Effector CD8-positive, alpha-beta T cell (primary cell): ENCODE results near the gene HEXD.
A peak's percentile ranks its signal among the peaks of the same experiment; 100 is the strongest.
"Not testable (repeated sequence)": the region's sequence is repeated elsewhere in the genome, so short reads cannot be mapped to it uniquely, and the experiment has no call there.

ENCODE experiments used
- DNase-seq: peaks from one replicate; lab custom pipeline; 2025; lab: John Stamatoyannopoulos, UW
- total RNA-seq, 4 experiments: gene quantifications; one replicate each; lab custom pipeline; 2026; lab: John Stamatoyannopoulos, UW

HEXD gene
- total RNA-seq: 50.6 to 77.5 (median 55.9) reads per million in 4 experiments

DNA sequence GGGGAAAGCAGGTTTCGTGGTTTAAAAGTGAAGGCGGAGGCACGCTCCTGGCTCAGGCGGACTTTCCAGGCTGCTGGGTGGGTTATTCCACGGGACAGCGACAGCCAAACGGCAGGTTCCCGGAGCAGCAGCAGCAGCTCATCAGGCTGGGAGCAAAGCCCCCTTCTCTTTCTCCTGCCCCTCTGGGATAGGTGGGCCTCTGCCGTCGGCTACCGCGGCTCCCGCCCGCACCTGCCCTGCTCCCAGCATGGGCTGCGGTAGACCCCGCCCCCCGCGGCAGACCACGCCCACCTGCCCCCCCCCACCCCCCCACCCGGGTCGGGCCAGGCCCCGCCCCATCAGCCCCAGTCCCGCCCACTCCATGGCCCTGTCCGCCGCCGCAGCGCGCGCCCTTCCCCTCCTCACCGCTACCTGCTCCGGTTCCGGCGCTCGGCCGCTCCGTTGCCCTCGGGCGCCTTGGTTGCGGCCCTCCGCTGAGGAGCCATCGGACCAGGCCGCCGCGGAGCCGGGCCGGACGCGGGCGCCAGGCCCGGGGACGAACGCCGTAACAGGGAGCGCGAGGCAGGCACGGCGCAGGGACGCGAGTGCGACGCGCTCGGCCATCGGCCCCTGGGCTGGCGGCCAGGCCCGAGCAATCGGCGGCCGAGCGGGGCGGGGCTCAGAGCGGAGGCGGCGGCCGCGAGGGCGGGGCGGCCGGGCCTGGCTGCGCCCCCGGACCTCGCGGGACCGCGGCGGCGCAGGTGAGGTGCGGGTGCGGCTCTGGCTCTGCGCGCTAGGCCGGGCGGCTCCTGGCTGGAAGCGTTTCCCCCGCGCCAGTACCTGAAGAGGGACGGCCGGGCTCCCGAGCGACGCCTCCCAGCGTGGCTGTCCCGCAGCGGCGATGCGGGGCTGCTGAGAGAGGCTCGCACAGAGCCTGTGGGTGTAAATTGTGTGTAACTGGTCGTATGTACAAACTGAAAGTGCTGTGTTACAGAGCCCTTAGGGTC, at the start of gene HEXD, which contains the start of gene OGFOD3:
TSS of gene HEXD (plus strand) at position 347 of the 986 bp plus-strand sequence. CDS start 1,453 bp downstream, outside the sequence.
TSS of gene OGFOD3 (minus strand) at position 586 of the 986 bp plus-strand sequence. CDS start at position 485, 101 bp downstream.
- DNase-seq: peak; percentile 72

DNA sequence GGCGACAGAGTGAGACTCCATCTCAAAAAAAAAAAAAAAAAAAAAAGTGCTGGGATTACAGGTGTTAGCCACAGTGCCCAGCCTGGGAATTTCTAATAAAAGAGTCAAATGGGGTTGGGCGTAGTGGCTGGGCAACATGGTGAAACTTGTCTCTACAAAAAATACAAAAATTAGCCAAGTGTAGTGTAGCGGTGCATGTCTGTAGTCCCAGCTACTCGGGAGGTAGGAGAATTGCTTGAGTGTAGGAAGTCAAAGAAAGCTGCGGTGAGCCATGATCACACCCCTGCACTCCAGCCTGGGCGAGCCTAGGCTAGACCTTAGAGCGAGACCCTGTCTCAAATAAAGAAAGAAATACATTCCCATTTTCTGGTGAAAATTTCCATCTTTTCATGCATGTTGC, 48.9 kb upstream of the HEXD start:
- DNase-seq: no peak

DNA sequence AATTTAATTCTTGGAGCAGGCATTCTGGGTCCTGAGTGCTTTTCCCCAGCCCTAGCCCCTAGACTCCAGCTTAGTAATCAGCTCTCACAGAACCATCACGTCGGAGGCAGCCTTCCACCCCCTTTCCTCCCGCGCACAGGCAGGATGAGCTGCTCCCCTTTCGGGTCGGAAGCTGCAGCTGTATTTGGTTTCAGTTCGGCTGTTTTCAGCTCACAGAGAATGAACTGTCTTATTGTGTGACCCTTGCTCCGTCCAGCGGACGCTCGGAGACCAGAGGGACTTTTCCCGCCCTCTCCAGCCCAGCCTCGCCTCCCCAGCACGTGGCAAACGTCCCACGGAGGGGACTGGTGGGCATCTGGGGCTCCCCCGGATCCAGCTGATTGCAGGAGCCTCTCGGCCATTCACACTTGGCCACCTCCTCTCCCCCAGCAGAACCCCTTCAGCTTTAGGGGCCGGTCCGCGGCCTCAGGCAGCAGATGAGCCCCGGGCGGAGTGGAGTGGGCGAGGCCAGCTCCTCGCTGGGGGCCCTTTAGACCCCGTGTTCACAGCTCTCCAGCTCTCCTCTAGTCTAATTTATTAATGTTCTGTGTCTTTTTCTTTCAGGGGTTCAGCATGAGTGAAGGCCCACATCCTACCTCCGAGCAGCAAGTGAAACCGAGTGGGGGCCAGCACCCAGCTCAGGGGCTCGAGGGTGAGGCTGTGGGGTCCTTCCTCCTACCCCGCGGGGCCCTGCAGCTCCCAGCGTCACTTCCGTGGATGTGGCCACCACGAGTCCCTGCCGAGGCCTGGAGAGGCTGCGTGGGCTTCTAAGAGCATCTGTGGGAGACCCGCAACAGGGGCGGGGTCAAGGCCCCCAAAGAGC, 47.4 kb upstream of the HEXD start:
- no peak for DNase-seq

DNA sequence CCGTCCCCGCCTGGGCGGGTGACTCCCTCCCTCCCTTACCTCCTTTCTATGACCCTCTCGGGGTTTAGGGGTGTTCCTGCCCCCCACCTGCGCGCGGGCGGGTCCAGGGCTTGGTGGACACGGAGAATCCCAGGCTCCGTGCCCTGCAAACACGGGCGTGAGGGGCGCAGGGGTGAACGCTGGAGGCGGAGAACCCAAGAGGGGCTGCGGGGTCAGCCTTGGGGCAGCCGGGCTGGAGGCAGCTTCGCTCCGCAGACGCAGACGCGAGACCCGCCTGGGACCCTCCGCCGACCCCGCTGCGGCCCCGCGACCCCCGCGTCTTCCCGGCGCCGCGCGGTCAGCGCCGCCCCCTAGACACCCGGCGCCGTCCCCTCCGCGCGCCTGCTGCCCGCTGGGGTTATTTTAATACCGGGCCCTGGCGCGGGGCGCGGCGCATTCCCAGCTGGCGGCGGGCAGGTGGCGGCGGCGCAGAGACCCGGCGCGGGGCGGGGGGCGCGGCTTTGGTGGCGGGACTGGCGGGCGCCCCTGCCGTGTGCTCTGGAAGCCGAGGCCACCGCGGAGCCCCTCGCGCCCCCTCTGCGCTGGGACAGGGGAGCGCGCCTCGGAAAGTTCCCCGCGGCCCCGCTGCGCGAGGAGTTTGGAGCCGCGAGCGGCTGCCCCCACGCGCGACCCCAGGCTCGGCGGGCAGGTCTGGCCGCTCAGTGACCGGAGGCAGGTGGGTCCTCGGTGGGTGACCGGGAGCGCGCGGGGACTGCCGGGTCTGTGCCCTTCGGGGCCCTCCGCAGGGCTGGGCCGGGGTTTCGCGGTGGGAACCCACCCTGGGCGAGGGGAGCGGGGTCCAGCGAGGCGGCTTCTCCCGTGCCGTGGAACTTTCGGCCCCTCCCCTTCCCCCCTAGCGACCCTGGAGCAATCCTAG, 46.6 kb upstream of the HEXD start, which contains the start of gene UTS2R:
TSS of gene UTS2R (plus strand) at position 433 of the 916 bp plus-strand sequence. CDS start 2,560 bp downstream, outside the sequence.
- no peak for DNase-seq

DNA sequence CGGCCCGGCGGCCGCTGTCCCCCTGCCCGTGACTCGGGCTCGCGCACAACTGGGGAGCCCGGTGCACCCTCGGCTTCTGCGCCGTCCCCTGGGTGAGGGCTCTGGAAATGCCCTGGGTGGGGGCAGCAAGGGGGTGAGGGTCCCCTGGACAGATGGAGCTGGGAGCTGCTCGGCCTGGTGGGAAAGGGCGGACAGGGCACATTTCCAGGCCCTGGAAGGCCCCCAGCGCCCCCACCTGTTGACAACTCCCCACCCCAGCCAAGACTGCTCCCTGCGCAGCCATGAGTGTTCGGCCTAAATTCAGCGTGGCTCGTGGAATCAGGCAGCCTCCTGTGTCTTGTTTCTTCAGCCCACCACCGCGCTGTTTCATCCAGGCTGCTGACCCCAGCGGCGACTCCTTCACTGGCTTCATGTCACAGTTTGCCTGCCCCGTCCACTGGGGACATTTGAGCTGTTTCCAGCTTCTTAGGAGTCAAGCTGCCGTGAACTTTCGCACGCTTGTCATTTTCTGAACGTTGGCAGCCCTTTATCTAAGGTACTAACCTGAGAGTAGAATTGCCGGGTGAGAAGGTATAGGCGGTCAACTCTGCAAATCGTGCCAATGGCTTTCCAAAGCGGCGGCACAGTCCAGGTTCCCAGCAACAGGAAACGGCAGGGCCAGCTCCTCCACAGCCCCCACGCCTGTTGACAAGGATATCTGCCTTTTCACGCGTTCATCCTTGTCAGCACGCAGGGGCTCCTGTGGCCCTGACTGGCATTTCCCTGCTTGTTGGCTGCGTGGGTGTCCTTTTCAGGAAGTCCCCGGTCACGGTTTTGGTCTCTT, 45.7 kb upstream of the HEXD start:
- DNase-seq: no peak

DNA sequence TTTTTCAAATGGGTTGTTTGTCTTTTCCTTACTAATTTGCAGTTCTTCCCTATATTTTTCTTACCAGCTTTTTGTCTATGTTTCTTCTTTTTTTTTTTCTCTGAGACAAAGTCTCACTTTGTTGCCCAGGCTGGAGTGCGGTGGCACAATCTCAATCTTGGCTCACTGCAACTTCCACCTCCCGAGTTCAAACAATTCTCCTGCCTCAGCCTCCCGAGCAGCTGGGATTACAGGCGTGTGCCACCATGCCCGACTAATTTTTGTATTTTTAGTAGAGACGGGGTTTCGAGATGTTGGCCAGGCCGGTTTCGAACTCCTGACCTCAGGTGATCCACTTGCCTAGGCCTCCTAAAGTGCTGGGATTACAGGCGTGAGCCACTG, 45.1 kb upstream of the HEXD start:
- not testable (repeated sequence) for DNase-seq

DNA sequence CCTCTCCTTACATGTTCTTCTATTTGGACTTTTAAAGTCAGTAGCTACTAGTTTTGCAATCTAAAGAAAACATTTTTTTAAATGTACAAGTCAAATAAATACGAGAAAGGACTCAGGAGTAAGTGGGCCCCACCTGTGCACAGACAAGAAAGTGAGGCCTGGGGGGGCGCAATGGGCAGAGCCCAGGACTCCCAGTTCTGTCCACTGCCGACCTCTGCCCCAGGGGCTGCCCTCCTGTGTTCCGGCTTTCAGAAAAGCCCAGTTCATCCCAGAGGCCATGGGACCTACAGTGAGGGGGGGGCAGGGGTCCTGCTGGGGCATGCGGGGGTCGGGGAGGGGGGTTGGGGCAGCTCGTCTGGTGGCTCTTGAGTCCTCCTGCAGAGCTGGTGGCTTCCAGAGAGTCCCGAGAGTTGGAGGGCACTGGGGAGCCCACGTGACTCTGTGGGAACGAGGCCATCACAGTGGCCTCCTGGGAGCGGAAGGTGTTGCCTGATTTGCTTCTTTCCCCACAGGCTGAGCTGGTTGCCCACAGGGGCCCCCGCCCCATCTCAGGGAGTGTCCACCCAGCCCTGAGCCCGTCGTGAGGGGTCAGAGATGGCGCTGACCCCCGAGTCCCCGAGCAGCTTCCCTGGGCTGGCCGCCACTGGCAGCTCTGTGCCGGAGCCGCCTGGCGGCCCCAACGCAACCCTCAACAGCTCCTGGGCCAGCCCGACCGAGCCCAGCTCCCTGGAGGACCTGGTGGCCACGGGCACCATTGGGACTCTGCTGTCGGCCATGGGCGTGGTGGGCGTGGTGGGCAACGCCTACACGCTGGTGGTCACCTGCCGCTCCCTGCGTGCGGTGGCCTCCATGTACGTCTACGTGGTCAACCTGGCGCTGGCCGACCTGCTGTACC, 44.2 kb upstream of the HEXD start:
- no peak for DNase-seq

DNA sequence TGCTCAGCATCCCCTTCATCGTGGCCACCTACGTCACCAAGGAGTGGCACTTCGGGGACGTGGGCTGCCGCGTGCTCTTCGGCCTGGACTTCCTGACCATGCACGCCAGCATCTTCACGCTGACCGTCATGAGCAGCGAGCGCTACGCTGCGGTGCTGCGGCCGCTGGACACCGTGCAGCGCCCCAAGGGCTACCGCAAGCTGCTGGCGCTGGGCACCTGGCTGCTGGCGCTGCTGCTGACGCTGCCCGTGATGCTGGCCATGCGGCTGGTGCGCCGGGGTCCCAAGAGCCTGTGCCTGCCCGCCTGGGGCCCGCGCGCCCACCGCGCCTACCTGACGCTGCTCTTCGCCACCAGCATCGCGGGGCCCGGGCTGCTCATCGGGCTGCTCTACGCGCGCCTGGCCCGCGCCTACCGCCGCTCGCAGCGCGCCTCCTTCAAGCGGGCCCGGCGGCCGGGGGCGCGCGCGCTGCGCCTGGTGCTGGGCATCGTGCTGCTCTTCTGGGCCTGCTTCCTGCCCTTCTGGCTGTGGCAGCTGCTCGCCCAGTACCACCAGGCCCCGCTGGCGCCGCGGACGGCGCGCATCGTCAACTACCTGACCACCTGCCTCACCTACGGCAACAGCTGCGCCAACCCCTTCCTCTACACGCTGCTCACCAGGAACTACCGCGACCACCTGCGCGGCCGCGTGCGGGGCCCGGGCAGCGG, 43.4 kb upstream of the HEXD start:
- DNase-seq: no peak

DNA sequence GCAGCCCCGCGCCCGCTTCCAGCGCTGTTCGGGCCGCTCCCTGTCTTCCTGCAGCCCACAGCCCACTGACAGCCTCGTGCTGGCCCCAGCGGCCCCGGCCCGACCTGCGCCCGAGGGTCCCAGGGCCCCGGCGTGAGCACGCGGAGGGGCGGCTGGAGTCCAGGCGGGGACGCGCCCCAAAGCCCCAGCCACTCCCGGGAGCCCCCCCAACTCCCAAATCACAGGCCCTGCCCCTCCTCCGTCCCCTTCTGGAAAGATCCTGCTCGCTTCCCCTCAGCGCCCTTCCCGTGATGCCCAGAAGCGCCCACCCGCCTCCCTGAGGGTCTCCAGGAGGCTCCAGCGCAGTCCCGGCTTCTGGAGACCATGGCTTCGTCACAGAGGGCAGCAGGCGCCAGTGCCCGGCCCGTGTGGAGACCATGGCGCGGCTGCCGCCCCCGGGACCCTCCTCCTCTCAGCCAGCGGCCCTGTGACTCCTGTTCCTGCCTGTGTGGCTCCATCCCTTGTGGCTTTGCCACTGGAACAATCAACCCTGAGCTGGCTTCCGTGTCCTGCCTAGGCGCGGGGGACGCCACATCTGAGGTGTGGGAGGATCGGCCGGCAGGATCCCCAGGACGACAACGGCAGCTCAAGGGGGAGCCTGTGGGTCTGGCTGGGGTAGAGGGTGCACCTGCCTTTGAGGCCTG, 42.6 kb upstream of the HEXD start:
- no peak for DNase-seq

DNA sequence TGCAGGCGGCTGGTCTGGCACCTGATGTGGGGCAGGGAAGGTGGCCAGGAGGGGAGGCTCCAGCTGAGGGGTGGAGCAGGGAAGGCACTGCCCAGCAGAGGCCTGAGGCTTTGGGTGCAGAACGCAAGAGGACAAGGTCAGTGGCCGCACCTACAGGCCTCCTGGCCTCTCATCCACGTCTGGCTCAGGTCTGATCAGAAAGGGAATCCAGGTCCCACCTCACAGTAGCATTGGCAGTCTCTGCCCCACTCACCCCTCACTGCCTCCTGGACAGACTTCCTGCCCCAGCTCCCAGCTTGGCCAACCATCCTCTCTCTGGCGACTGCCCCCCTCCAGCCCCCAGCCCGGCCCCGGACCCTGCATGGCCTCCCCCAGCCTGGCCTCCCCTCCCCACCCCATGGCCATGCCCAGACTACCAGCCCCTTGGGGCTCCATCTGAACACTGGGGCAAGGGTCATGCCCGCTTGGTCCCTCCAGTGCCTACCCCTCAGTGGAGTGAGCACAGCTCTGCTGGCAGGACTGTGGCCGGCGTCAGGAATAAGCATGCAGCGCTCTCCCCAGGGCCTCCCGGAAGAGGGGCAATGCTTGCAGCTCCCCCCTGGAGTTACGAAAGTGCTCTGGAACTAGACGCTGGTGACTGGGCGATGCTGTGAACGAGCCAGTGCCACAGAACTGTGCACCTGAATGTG, 42.0 kb upstream of the HEXD start:
- DNase-seq: no peak

DNA sequence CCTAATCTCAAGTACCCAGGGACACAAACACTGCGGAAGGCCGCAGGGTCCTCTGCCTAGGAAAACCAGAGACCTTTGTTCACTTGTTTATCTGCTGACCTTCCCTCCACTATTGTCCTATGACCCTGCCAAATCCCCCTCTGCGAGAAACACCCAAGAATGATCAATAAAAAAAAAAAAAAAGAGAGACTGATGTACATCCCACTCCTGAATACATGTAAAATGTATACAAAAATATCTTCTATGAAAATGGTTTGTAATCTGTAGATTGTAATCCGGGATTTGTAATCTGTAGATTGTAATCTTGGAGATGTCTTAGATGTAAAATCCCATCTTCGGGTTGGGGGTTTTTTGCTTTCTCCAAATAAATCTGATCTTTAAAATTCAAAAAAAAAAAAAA, 40.9 kb upstream of the HEXD start:
- DNase-seq: not testable (repeated sequence)

DNA sequence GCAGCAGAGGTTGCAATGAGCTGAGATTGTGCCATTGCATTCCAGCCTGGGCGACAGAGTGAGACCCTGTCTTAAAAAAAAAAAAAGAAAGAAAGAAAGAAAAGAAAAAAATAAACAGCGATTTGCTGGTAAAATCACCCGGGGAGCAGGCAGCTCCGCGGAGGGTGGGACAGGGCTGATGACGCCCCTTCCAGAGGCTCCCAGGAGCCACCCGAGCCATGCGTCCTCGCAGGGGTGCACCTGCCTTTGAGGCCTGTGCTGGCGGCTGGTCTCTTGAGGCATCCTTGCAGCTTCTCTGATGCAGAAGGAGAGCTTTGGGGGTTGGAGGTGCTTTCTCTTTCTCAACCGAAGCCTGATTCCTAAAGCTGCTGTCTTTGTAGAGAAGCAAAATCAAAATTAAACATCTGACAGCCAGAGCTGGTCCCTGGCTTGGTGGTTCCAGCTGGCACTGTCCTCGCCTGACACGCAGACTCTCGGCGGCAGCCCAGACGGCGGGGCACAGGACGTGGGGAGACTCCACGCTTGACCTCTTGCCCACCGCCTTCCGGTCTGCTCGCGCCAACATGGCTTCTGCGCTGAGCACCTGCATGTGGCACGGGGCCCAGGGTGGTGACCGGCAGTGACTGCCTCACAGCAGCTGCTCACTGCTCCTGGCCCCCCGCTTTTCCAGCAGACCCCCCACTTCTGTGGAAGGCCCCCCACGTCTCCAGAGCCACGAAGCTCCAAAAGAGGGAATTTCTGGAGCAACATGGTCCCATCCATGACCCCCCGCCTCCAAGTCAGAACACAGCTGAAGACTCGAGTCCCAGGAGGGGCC, 40.0 kb upstream of the HEXD start:
- DNase-seq: no peak

DNA sequence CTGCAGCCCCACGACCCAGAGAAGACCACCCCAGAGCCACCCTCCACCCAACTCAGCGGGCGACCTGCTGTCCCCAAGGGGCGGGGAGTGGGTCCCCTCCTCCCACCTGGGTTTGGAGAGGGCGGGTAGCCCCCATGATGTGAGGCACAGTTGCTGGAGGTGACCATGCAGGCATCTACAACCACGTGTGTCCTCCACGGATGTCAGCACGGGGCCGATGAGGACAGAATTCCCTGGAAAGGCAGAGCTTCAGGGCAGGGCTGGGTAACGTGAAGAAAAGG, 39.5 kb upstream of the HEXD start:
- DNase-seq: no peak

DNA sequence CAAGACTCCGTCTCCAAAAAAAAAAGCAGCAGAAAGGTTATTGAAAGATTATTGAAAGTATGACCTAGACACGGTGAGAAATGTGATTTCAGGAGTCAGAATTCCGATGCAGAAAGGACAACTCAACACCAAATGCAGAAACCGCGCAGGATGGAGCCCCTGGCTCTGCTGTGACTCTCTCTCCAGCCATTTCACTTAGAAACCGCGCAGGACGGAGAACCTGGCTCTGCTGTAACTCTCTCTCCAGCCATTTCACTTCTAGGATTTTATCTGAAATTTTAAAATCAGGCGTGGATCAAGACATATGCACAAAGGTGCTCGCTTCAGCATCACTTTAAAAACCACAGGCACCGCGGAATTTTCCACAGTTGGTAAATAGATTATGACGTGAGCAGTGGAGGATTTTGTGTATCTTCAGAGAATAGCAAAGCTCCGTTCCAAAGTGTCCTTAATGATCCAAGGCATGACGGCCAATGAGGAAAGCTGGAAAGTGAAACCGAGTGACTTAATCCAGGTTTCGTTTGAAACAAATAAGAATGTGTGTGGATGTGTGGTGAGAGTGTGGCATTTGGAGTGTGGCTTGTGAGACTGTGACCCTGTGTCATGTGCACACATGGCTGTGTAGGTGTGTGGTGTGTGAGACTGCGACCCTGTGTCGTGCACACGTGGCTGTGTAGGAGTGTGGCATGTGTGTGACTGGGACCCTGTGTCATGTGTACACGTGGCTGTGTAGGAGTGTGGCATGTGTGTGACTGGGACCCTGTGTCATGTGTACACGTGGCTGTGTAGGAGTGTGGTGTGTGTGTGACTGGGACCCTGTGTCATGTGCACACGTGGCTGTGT, 37.1 kb upstream of the HEXD start:
- no peak for DNase-seq

DNA sequence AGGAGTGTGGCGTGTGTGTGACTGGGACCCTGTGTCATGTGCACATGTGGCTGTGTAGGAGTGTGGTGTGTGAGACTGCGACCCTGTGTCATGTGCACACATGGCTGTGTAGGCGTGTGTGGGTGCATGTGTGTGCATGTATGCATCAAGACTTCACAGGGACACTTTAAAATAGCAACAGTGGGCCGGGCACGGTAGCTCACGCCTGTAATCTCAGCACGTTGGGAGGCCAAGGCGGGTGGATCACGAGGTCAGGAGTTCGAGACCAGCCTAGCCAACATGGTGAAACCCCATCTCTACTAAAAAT, 36.5 kb upstream of the HEXD start:
- DNase-seq: not testable (repeated sequence)
